AG04450 (cell line): Measurements from ENCODE around the gene MAP3K2. TPM values are rescaled to one million over a fixed set of nuclear protein-coding genes. Genes with fewer than 3 reads are reported as not detected.

ENCODE experiments used
- CTCF ChIA-PET: fragments of 300-600, 350-600 bp; formaldehyde crosslinking; extraction: SDS; loops from one replicate; lab custom pipeline; 2022; ENCODE audit warnings: antibody characterized with exemption, inconsistent platforms; lab: Charles Lee
- POLR2A ChIA-PET: fragments of 350-600 bp; formaldehyde crosslinking; extraction: SDS; loops from one replicate; lab custom pipeline; 2021; ENCODE audit warnings: antibody characterized with exemption, inconsistent platforms; lab: Yijun Ruan, JAX
- DNase-seq: peaks from one replicate; pipeline ENCODE4 v3.0.0-alpha.2; 2011; ENCODE audit warnings: low read depth, low spot score
- H3K27ac ChIP-seq: one replicate; pipeline ENCODE4 v1.5.1; 2012; ENCODE audit warnings: low read depth, low read length, control low read depth
- H3K27me3 ChIP-seq: one replicate; pipeline ENCODE4 v1.6.0; 2012; ENCODE audit warnings: low read length; ENCODE audit not compliant: control insufficient read depth, insufficient read depth
- H3K4me3 ChIP-seq: 2 replicates; pipeline ENCODE4 v1.5.1; 2011; ENCODE audit warnings: mild to moderate bottlenecking, low read depth, low read length, control low read depth
- H3K9me3 ChIP-seq: 2 replicates; pipeline ENCODE4 v1.5.1; 2012; ENCODE audit warnings: low read length; ENCODE audit not compliant: control insufficient read depth, insufficient read depth
- CTCF ChIP-seq: IDR thresholded peaks from 2 replicates; pipeline ENCODE4 v1.5.1; 2011; ENCODE audit warnings: low read depth, low read length, control low read depth, inconsistent platforms
- polyA plus RNA-seq: library from polyadenylated mRNA; depleted of rRNA; stranded (reverse); fragments of >200 nt; gene quantifications from 2 replicates; pipeline ENCODE4 v1.2.3, GENCODE V29; 2011

Gene MAP3K2
- polyA plus RNA-seq, 1 experiment = 15.5 TPM

DNA sequence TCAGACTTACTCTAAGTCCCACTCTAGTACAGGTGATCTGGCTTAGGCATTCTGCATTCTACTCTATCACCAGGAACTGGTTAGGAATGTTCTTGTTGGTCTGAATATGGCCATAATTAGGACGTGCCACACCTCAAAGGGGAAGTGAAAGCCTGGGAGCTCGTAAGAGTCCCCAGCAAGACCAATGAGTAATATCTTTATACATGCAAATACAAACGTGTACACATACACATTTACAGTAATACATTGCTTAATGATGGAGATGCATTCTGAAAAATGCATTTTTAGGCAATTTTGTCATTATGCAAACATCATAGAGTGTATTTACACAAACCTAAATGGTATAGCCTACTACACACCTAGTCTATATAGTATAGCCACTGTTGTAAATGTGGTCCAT lies 74.4 kb downstream of the MAP3K2 start:
- DNase-seq = no peak
- Histone ChIP-seq H3K9me3 (no peaks in the 10 kb centered on the region), H3K4me3 (no peak overlapping the region), H3K27me3 (no peaks in the 10 kb centered on the region), H3K27ac (no peak overlapping the region)
- POLR2A ChIA-PET = interaction anchor here (0.7 kb wide), 1 partner anchor 215 kb away, joined by 3 read pairs; no protein-coding TSS in a partner anchor
- CTCF ChIA-PET = interaction anchor here (0.6 to 1.6 kb wide), 4 partner anchors 11 to 263 kb away, joined by 3 to 5 read pairs (median 4); no protein-coding TSS in a partner anchor
- TF ChIP-seq CTCF = no peak

- no peak for TF ChIP-seq CTCF
- no peak overlapping the region for H3K27ac ChIP-seq
- CTCF ChIA-PET = interaction anchor here (0.9 kb wide), 1 partner anchor 168 kb away, joined by 4 read pairs; no protein-coding TSS in a partner anchor
- H3K4me3 ChIP-seq = no peak overlapping the region
- no peaks in the 10 kb centered on the region for H3K27me3 ChIP-seq
- POLR2A ChIA-PET = no interaction called here
- H3K9me3 ChIP-seq = no peaks in the 10 kb centered on the region
- no peak for DNase-seq
Observed at GRCh38 chr2:127310980-127311379, 76.8 kb downstream of the MAP3K2 start.

DNA sequence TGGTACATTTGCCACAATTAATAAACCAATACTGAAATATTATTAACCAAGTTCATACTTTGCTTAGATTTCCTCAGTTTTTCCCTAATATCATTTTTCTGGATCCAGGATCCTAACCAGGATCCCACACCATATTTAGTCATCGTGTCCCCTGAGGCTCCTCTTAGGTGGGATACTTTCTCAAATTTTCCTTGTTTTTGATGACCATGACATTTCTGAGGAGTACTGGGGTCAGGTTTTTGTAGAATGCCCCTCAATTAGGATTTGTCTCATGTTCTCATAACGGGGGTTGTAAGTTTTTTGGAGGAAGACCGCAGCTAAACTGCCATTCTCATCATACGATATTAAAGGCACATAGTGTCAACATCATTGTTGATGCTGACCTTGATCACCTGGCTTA lies 78.3 kb downstream of the MAP3K2 start:
- Histone ChIP-seq H3K4me3 (no peak overlapping the region), H3K9me3 (no peaks in the 10 kb centered on the region), H3K27me3 (no peaks in the 10 kb centered on the region), H3K27ac (no peak overlapping the region)
- CTCF ChIA-PET = interaction anchor here (1.0 kb wide), 1 partner anchor 170 kb away, joined by 5 read pairs; no protein-coding TSS in a partner anchor
- no peak for TF ChIP-seq CTCF
- no peak for DNase-seq
- POLR2A ChIA-PET = no interaction called here

DNA sequence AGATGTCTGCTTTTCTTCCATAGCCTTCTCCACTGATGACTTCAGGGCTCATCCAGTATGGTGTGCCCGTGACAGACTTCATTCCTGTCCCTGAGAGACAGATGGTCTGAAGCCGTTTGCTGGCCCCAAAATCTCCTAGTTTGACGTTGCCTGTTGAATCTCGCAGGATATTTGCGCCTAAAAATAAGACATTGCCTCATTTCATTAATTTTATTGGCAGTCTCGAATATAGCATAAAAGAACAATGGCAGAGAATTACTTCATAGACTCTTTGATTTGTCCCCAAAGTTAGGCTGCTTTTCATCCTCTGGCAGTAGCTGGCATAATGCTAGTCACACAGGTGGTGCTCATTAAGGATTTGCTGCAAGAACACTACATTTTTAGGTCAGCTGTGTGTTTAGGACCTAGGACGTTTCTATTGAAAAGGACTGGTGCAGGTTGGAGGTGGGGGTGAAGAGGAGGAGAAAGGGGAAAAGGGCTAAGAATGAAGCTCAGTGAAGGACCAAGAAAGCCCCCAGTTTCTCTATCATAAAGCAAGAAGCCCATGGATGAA lies 79.1 kb downstream of the MAP3K2 start:
- no peak for TF ChIP-seq CTCF
- no peak overlapping the region for H3K4me3 ChIP-seq
- POLR2A ChIA-PET = no interaction called here
- H3K9me3 ChIP-seq = no peaks in the 10 kb centered on the region
- no peak overlapping the region for H3K27ac ChIP-seq
- no peaks in the 10 kb centered on the region for H3K27me3 ChIP-seq
- DNase-seq = no peak
- CTCF ChIA-PET = interaction anchor here (1.0 kb wide), 1 partner anchor 171 kb away, joined by 5 read pairs; no protein-coding TSS in a partner anchor

- no peak overlapping the region for H3K27ac ChIP-seq
Observed at GRCh38 chr2:127305990-127306585, 81.7 kb downstream of the MAP3K2 start.

More at GRCh38 chr2:127305990-127306585, 81.7 kb downstream of the MAP3K2 start:
- DNase-seq = no peak
- H3K9me3 ChIP-seq = no peaks in the 10 kb centered on the region
- H3K4me3 ChIP-seq = no peak overlapping the region
- ChIA-PET CTCF (interaction anchor here (0.7 to 3.9 kb wide), 2 partner anchors 101 to 173 kb away, joined by 3 to 13 read pairs; no protein-coding TSS in a partner anchor), POLR2A (no interaction called here)
- TF ChIP-seq CTCF = no peak
- no peaks in the 10 kb centered on the region for H3K27me3 ChIP-seq
